GM12875 (cell line): Measurements from ENCODE around the gene CTBP1.

ENCODE experiments used
- H3K4me3 ChIP-seq: one replicate; pipeline ENCODE4 v1.5.1; 2011; ENCODE audit warnings: low read depth, low read length, control low read depth
- TF ChIP-seq, protein P1 (sequence below): IDR thresholded peaks from 2 replicates; pipeline ENCODE4 v1.5.1; 2011; ENCODE audit warnings: low read depth, mild to moderate bottlenecking, control low read depth, inconsistent platforms, low read length, moderate library complexity, borderline replicate concordance; ENCODE audit not compliant: insufficient read depth

CTBP1 gene

DNA sequence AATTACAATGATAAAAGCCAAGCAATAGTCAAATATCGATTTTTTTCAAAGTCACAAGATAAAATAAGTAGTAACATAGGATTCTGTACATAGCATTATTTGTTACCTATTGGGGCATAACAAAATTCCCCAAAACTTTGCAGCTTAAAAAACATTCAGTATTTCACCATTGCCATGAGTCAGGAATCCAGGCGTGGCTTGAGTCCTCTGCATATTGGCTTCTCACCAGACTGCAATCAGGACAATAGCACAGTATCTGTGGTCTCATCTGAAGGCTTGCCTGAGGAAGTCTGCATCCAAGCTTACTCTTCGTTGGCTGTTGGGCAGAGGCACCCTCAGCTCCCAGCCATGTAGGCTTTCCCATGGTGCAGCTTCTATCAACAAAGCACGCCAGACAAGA is 6.2 kb upstream of the CTBP1 start:
- TF ChIP-seq, protein P1, sequence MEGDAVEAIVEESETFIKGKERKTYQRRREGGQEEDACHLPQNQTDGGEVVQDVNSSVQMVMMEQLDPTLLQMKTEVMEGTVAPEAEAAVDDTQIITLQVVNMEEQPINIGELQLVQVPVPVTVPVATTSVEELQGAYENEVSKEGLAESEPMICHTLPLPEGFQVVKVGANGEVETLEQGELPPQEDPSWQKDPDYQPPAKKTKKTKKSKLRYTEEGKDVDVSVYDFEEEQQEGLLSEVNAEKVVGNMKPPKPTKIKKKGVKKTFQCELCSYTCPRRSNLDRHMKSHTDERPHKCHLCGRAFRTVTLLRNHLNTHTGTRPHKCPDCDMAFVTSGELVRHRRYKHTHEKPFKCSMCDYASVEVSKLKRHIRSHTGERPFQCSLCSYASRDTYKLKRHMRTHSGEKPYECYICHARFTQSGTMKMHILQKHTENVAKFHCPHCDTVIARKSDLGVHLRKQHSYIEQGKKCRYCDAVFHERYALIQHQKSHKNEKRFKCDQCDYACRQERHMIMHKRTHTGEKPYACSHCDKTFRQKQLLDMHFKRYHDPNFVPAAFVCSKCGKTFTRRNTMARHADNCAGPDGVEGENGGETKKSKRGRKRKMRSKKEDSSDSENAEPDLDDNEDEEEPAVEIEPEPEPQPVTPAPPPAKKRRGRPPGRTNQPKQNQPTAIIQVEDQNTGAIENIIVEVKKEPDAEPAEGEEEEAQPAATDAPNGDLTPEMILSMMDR: no peak
- H3K4me3 ChIP-seq: no peak overlapping the region

- no peak overlapping the region for H3K4me3 ChIP-seq
- TF ChIP-seq, protein P1: no peak
Measured at GRCh38 chr4:1253831-1254230, 4.9 kb upstream of the CTBP1 start.

DNA sequence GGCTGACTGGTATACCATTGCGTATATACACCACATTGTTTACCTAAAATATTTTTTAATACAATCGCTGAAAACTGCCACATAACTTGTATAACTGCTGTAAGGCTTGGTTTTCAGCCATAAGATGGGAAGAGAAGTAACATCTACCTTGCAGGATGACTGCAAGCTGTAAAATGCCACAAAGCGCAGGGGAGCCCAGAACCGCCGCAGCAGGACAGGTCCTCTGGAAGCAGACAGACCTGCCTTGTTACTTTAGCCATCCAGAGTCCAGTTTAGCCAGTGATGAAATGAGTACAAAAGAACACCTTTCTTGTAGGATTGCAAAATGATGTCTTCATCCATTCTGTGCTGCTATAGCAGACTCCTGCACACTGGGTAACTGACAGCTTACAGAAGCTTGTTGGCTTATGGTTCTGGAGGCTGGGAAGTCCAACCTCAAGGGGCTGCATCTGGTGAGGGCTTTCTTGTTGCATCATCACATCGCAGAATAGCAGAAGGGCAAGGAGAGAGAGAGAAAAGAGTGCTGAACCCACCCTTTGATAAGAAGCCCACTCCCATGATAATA is 4.1 kb upstream of the CTBP1 start:
- TF ChIP-seq, protein P1: no peak
- H3K4me3 ChIP-seq: no peak overlapping the region

- H3K4me3 ChIP-seq: no peak overlapping the region
- TF ChIP-seq, protein P1: no peak
Measured at GRCh38 chr4:1251773-1252066, 2.8 kb upstream of the CTBP1 start.

GRCh38 chr4:1250921-1251772 is 2.2 kb upstream of the CTBP1 start:
- no peak overlapping the region for H3K4me3 ChIP-seq
- TF ChIP-seq, protein P1: no peak

DNA sequence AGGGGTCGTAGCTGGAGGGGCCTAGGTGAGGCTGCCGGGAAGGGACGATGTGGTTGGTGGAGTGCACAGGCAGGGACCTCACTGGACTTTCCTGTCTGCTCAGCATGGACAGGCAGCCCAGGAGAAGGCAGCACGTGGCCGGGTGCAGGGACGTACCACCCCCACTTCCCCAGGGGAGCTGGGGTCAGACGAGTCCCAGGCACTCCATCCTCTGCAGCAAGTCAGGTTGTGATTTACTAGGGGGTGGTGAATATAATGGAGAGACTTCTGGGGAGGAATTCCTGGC is 1.5 kb upstream of the CTBP1 start:
- peak overlapping the region; percentile 75 for H3K4me3 ChIP-seq
- TF ChIP-seq, protein P1: no peak

DNA sequence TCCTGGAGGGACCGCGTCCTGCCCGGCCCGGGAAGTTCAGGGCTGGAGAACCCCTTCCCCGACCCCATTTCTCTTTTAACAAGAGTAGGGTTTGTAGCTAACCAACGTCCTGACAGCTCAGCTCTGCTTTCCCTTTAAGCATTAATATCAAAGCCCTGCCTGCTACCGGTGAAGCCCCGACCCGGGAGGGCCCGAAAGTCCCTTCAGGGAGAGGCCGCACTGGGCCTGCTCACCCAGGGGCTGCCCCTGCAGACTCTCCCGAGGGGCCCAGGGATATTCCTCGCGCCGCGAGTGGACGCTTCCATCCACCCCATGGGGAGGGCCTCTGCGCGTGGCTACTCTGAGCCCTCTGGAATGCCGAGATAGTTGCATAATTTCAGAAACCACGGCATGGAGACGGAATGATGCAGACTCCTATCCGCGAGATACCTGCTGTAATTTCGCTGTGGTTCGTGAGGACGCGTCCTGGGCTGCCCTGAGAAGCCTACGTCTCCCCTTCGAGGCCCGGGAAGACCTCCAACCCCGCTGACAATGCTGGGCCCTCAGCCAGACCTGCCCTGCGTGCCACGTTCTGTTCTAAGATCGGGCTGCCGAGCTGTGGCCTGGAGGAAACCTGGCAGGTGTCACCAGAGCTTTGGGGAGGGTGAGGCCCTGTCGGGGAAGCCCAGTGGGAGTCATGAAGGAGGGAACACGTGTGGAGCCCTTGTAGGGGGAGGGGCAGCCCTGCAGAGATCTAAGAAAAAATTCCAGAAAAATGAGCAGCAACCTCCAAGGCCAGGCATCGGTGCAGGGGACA is 999 bp upstream of the CTBP1 start:
- TF ChIP-seq, protein P1: no peak
- peak overlapping the region; percentile 75 for H3K4me3 ChIP-seq
